CD4-positive, alpha-beta T cell treated with Interleukin-2 at 100 ng/mL for 4 hours (primary cell): Measurements from ENCODE around the gene CSNK2A2.

ENCODE experiments used
- DNase-seq: peaks from one replicate; pipeline ENCODE4 v3.0.0-alpha.2; 2020; ENCODE audit warnings: low spot score

CSNK2A2 gene

DNA sequence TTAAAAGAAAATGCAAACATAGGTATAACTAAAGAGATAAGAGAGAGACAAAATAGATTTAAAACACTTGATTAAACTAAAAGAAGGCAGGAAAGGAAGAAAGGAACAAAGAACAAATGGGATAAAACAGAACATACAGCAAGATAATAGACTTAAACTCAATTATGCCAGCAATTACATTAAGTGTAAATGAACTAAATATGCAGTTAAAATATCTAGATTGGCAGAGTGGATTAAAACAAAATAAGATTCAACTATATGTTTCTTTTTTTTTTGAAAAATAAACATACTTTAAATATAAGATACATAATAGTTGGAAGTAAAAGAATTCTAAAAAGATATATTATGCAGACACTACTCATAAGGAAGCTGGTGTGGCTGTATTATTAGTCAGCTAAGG, 59.1 kb downstream of the CSNK2A2 start:
- DNase-seq: no peak

DNA sequence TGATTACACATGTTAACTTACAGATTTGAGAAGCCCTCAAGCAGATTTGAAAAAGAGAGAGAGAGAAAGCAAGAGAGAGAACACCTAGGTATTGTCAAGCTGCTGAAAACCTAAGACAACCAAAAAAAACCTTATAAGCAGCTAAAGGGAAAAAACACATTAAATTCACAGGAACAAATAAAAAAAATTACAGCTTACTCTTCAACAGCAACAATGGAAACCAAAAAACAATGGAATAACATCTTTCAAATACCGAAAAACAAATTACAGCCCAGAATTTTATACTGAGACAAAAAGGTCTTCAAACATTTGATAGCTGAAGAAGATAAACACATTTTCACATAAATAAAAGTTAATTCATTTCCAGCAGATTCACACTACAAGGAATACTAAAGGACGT, 60.3 kb downstream of the CSNK2A2 start:
- no peak for DNase-seq

DNA sequence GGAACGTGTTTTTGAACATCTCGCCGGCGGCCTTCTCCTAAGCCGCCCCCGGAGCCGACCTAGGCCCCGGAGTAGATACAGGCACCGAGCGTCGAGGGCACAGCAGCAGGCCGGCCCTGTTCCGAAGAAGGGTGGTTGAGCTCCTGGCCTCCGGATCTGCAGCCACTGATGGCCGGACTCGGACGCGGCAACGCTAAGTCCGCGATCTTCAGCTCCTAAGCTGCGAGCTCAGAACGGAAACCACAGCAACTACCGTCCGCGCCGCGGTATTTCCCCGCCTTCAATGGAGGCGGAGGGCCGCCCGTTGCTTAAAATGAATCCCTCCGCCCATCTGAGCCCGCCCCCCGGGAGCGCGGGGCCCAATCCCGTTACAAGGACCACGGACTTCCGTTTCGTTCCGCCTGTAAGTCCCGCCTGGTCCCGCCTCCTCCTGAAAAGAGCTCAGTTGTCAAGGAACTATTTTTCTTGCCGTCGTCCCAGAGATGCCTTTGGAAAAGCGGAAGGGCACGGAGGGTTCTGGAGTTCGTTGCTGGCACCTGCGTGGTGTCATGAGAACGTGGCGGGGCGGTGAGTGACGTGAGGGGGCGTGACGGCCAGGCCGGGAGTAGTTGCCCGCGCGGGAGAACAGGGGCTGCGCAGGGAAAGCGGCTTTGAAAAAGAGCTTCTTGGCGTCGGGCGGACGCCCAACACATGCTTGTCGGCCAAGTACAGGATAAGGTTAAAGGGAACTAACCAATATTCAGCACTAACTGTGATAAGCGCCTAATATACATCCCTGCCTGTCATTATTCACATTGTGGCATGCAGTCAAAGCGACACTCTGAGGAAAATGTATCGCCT, 68.6 kb downstream of the CSNK2A2 start, which contains the start of gene CFAP20:
Gene CFAP20 (minus strand): TSS at position 285 of the 840 bp plus-strand sequence. CDS start 266 bp downstream, at position 19.
- DNase-seq: peak; percentile 98

DNA sequence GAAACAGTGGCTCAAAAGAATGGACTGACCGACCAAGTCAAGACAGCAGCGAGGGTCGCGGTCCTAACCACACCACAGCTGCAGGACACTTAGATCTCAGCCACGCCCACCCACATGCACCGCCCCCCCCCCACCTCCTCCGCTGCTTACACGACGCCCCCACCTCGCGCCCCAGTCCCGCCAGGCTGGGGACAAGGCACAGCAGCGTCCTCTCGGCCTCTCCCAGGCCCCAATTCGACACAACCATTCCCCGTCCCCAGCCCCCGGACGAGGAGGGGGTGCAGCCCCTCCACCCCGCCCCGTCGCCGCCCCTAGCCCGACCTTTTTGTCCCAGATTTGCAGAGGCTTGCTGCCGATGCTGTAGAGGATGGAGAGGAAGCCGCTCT, 69.2 kb downstream of the CSNK2A2 start:
- DNase-seq: no peak

DNA sequence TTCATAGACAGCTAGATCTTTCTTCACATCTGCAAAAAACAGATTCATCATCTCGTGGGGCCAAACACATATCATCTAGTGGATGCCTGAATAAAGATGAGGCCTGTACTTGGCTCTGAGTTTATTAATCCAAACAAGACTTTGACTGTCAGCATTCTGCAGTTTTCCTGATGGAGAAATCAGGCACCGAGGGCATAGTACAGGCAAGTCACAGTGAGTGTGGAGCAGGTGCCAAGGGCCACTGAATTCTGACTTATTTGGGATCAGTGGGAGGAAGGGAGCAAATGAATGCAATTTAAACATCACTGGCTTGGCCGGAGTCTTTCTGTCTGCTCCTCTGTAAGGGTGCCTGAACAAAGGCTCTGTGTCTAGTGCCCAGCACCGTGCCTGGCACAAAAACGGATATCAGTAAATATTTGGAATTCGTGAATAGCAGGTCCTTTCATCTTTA, 69.7 kb downstream of the CSNK2A2 start:
- DNase-seq: no peak

DNA sequence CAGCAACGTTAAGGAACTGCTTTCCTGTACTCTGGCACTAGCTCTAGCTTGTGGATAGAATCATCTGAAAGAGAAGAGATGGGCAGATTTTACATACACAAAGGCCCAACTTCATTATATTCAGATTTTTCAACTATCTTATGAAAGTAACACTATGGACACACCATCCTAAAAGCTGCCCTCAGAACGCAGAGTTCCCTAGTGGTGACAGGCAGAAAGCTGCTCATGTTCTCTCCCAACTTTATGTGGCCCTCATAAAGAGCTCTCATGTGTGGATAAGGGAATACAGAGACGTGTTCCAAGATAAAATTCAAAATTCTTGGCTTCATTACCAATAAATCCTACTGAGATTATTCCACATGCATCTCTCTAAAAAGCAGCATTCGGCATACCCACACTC, 70.3 kb downstream of the CSNK2A2 start:
- DNase-seq: no peak

DNA sequence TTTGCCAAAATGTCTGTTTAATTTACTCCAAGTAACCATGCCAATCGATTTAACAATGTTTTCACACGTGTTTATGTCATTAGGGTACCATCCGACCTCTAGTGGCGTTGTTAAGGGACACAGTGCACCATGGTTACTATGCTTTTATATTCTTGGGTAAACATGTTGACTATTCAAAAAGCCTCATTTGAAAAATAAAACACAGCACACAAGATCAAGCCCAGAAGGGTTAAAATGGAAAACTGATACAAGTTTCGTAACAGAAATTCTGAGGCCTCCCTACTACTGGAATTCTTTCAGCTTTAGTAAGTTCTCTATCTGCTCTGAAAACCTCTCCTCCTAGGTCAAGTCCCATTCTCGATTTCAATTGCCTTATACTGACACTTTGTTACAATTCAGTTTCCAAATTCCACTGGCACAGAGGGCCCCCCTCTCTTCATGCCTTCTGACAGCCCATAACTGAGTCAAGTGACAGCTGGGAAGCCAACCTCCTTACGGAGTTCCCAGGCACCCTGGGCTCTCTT, 70.8 kb downstream of the CSNK2A2 start:
- DNase-seq: peak; percentile 77

DNA sequence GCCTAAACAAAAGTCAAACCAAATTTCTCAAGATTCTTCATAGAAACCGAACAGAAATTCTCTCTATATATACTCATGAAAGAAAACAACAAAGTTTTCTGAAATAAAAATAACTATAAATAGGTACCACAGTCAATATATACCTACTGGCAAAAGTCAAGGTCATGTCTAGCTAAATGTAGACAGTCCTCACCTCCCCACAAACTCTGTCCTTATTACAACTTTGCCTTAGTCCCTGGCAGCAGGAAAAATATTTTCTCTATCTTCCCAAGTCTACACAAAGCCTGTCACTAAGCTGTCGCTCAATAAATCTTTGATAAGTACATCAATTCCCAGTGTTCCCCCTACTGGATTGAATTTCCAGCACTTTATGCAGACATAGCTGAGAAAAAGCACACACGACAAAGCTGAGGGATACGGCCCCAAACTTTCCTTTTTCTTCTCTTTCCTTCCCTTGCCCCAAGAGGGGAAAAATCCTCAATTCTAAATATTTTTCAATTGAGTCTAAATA, 71.4 kb downstream of the CSNK2A2 start:
- no peak for DNase-seq

DNA sequence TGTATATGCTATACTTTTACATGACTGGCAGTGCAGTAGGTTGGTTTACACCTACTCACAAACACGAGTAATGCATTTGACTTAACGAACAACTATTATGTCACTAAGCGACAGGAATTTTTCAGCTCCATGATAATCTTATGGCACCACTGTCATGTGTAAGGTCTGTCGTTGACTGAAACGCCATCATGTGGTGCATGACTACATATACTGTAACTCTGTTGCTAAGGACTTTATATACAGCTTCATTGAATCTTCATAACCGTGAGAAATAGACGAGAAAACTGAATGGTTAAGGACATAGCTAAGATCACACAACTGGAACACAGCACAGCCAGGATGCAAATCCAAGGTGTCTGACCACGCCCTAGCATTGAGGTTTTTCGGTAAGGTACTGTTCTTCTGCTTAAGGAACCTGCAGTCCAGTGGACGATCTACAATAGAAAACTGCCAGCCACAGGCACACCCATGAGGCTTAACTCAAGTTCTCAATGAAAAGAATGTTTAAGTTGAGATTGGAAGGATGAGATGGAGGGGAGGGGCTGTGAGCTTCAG, 72.0 kb downstream of the CSNK2A2 start:
- DNase-seq: no peak

DNA sequence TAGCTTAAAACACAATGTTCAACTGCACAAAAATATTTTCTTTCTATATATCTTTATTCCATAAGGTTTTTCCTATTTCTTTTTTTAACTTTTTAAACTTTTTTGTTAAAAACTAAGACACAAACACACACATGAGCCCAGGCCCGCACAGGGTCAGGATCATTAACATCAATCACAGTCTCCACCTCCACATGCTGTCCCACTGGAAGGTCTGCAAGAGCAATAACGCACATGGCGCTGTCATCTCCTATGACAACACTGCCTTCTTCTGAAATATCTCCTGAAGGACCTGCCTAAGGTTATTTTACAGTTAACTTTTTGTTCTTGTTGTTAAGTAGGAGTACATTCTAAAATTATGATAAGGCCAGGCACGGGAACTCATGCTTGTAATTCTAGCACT, 72.9 kb downstream of the CSNK2A2 start:
- DNase-seq: no peak

DNA sequence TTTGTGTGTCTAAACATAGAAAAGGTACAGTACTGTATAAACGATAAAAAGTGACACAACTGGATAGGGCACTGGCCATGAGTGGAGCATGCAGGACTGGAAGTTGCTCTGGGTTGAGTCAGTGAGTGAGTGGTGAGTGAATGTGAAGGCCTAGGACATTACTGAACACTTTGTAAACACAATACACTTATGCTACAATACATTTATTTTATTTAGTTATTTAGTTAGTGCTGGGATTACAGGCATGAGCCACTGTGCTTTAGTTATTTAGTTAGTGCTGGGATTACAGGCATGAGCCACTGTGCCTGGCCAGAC, 73.3 kb downstream of the CSNK2A2 start:
- DNase-seq: no peak

DNA sequence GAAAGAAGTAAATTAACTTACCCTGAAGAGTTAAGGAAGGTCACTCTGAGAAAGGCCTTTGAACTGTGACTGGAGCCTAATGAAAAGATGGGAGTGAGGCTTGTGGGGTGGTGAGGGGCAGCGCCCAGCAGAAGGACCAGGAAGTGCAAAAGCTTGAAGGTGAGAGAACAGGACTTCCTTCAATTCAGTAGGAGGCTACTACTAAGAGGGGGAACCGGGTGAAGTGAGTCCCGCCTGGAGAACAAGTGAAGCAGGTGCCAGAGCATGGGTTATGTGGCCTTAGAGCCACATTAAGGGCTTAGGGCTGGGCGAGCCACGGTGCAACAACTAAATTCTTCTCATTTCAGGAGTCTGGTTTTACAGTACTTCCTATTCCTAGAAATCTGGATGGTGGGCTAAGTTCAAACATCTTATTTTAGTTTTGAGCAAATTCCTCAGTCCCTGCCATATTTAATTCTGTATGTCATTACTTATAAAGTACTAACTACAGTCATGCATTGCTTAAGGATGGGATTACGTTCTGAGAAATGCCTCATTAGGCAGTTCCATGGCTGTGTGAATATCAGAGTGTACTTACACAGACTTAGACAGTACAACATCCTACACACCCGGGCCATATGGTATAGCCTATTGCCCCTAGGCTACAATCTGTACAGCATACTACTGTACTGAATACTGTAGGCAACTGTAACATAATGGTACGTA, 73.9 kb downstream of the CSNK2A2 start:
- no peak for DNase-seq

DNA sequence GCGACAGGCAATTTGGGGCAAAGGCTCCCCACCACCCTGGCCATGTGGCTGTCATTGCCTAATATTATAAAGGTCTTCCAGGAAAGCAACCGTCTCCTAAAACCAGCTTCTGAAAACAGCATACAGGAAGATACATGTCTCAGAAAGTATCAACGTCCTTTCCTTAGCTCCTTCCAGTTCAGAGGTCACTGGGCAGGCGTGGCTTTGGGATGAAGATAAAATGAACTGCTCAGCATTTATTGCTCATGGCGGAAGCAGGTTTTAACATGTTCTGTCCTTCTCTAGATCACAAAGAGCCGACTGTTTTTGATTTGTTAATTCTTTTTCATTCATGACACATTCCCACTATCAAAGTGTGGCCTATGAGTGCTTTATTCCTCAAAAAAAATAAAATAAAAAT, 76.8 kb downstream of the CSNK2A2 start:
- DNase-seq: no peak

DNA sequence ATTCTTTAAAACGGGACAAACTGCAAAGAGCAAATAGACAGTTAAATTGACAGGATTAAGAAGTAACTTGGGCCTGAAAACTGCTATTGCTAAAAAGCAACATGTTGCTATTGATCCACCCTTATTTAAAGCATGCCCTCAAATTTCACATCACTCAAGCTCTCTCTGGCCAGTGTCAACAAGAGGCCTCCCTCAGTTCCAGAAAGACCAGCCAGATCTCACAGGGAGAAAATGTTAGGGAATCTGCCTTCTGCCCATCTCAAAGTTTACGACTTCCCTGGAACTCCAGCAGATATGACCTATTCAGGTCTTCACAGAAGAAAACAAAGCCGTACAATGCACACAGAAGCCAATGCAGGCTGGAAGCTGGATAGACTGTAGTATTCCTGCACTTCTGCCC, 77.7 kb downstream of the CSNK2A2 start:
- no peak for DNase-seq

DNA sequence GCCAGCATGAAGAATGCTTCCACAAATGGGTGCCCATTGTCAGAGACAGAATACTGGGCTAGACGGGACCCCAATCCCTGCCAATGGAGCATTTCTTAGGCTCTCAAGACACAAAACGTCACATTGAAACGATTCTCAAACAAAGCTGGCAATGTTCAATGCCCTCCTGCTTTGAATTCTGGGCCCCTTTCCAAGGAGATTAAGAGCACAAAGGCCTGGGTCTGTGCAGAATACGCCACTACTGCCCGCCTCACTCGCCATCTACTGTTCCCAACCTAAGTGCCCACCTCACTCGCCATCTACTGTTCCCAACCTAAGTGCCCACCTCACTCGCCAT, 78.4 kb downstream of the CSNK2A2 start:
- DNase-seq: no peak

DNA sequence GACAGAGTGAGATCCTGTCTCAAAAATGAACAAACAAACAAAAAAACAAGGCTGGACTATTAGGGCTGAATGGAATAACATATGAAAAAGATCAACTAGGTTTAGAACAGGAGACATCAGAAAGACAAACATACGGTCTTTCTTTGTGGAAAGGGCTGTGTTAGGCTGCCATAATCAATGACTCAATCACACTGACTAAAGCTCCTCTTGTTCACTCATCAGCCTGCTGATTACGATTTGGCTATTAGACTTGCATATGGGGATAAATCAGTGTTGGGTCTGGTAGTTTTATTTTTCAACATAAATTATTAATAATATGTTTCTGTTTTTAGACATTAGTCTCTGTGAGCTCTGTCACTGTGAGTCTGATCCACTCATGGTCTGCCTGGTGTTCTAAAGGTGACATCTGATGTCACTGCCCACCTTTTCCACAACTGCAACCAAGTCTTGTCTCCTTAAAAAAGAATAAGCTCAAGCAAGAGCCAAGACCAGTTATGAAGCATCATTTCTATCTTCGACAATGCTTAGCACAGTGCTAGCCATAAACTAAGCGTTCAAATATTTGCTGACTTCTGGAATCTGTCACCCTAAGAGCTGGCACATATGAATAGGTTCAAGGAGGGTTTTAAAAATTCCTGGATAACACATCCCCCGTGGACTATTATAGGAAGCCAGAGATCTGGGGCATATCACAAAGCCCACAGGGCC, 79.0 kb downstream of the CSNK2A2 start:
- no peak for DNase-seq

DNA sequence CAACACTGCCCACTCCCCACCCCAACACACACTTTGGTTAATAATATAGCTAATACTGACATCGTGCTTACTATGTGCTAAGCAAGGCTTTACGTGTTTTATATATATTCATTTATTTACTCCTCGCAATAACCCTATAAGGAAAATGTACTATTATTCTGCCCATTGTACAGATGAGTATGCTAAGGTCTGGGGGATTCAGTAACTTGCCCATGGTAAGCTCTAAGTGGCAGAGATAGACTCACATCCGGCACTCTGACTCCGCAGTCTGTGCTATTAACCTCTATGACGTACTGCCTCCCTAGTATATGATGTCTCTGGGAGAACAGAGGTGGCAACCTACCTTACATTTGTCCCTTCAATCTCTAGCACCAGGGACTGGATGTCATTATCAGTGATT, 81.4 kb downstream of the CSNK2A2 start:
- DNase-seq: no peak

DNA sequence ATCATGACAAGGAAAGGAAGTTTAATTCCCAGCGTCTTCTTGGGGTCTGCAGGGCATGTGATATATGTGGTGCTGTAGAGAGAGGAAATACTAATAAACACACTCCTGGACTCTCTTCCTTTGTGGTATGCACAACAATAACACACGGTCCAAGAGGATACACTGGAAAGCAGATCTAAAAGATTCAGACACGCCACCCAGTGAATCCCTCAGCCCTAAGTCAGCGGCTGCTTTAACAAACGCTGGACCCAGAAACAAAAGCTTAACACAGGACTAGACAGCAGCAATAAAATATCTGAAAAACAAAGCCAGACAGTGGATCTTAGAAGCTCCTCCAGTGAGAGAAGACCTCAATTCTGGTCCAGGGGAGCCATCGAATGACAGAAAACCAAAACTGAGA, 81.8 kb downstream of the CSNK2A2 start:
- no peak for DNase-seq

DNA sequence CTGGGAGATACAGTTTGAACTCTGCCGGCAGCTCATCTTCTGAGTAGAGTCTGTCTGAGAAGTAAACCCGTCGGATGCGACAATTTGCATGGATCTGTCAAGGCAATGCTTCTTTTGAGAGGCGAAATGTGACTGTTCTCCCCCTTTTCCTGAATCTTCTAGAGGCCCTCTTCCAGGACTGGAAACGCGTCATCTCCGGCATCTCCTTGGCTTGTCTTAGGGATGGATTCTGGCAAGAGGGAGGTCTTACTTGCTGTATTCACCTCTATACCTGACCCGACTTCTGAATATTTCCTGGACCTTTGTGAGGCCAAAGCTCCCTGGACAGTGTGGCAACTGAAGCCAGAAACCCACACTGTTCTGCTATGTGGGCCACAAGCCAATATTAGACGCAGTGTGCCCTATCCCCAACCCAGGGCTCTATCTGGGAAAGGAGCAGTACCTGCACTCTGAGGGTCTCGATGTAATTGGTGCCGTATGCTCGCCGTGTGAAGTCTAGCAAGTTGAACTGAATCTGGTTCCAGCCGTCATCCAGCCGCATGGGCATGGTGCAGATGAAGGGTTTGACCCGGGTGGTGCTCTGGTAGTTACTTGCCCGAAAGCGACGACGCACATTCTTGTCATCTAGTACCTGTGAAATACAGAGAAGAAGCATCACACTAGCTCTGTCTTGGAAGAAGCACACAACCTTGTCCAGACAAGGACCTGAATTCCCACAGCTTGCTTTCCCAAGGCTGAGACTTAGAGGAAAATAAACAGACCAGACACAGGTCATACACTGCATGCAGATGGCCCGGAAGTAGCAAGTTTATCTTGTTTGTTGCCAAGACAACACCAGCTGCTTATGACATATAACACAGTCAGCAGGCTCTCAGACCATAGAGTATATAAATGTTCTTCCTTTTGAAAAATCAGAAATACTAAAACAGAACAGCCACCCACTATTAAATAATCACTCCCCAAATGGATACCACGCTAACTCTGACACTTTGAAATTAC, 82.8 kb downstream of the CSNK2A2 start:
- DNase-seq: no peak

DNA sequence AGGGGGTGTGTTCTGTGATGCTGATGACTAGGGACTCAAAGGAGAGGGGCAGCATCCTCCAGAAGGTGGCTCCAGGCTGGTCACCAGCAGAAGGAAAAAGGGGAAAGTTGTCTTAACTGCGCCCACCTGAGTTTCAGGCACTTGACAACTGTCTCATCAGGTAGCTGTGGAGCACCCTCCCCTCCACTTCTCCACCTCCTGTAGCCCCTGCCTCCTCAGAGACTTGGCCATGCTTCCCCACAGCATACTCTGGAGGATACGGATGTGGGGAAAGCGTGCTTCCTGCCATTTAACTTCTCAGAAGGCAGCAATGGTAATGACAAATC, 86.6 kb downstream of the CSNK2A2 start:
- no peak for DNase-seq
